MM.1S (cell line): Measurements from ENCODE around the gene CPS1.

Experiments used
- CTCF ChIP-seq: fragments of 300-600 bp; sonication (generic); IDR thresholded peaks from 2 replicates; pipeline ENCODE4 v1.5.1; 2016; ENCODE audit warnings: antibody characterized with exemption, low read length, mixed read lengths
- EZH2 ChIP-seq: fragments of 300-600 bp; sonication (generic); optimal IDR thresholded peaks from 2 replicates; pipeline ENCODE3; 2017; ENCODE audit warnings: low read depth, mild to moderate bottlenecking, antibody characterized with exemption, low read length, mixed read lengths

- TF ChIP-seq CTCF (no peak), EZH2 (no peak)
Observed at GRCh38 chr2:210541290-210541902, 15.0 kb upstream of the CPS1 start.
